Peyer's patch (tissue), 4 donors: ENCODE measurements around the gene RSPH4A.

Source experiments
- POLR2A ChIP-seq, 2 donors: fragments of 450-650 bp; IDR thresholded peaks; one replicate each; pipeline ENCODE4 v1.5.1; 2017; ENCODE audit warnings: antibody characterized with exemption in 2 of 2, mild to moderate bottlenecking in 2 of 2, moderate library complexity in 2 of 2
- TF ChIP-seq, protein P1 (sequence below), 6 experiments: fragments of 450-650 bp in 4 of 6; fragments of 200-600 bp in 2 of 6; sonication (generic) in 1 of 6; IDR thresholded peaks; one replicate each; pipeline ENCODE4 v1.5.1; 2017 to 2019; ENCODE audit warnings: antibody characterized with exemption in 6 of 6, mild to moderate bottlenecking in 3 of 6, moderate library complexity in 1 of 6

DNA sequence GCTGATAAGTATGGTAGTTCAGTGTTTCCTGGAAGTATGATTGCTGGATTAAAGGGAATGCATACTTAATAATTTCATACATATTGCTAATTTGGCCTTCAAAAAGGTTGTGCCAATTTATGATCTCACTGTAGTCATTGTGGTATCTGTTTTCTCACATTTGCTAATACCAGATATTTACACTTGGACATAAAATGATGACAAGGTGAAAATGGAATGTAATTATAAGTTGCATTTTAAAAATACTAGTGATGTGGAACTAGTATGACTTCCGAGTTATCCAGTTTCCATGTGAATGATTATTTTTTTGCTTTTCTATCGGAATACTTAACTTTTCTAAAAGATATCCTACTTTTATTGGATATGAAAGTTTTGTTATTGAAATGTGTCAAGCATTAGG is 29.5 kb upstream of the RSPH4A start:
- TF ChIP-seq, protein P1, sequence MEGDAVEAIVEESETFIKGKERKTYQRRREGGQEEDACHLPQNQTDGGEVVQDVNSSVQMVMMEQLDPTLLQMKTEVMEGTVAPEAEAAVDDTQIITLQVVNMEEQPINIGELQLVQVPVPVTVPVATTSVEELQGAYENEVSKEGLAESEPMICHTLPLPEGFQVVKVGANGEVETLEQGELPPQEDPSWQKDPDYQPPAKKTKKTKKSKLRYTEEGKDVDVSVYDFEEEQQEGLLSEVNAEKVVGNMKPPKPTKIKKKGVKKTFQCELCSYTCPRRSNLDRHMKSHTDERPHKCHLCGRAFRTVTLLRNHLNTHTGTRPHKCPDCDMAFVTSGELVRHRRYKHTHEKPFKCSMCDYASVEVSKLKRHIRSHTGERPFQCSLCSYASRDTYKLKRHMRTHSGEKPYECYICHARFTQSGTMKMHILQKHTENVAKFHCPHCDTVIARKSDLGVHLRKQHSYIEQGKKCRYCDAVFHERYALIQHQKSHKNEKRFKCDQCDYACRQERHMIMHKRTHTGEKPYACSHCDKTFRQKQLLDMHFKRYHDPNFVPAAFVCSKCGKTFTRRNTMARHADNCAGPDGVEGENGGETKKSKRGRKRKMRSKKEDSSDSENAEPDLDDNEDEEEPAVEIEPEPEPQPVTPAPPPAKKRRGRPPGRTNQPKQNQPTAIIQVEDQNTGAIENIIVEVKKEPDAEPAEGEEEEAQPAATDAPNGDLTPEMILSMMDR (IDR thresholded peaks at IDR 0.05): no peak
- TF ChIP-seq POLR2A (IDR thresholded peaks at IDR 0.05): no peak
